Measurements from ENCODE around the gene TMEM213.
"Not testable (repeated sequence)": the region's sequence is repeated elsewhere in the genome, so short reads cannot be mapped to it uniquely, and the experiment has no call there.

The TMEM213 gene

GRCh38 chr7:138798836-138799235, 1.0 kb downstream of the TMEM213 start:
- DNase-seq, result no peak

- DNase-seq, result no peak
Observed at GRCh38 chr7:138799336-138800000, 1.7 kb downstream of the TMEM213 start.

- DNase-seq, result no peak
Observed at GRCh38 chr7:138801256-138801655, 3.5 kb downstream of the TMEM213 start.

- no peak for DNase-seq
Observed at GRCh38 chr7:138802706-138803105, 4.9 kb downstream of the TMEM213 start.

GRCh38 chr7:138804618-138805017, 6.8 kb downstream of the TMEM213 start:
- DNase-seq, result no peak

GRCh38 chr7:138809346-138809745, 11.6 kb downstream of the TMEM213 start:
- no peak for DNase-seq

GRCh38 chr7:138811327-138811726, 13.5 kb downstream of the TMEM213 start:
- not testable (repeated sequence) for DNase-seq

- no peak for DNase-seq
Observed at GRCh38 chr7:138813945-138814344, 16.2 kb downstream of the TMEM213 start.

GRCh38 chr7:138814816-138815332, 17.1 kb downstream of the TMEM213 start:
- no peak for DNase-seq

- no peak for DNase-seq
Observed at GRCh38 chr7:138816650-138817049, 18.9 kb downstream of the TMEM213 start.

- DNase-seq, result no peak
Observed at GRCh38 chr7:138819625-138820024, 21.8 kb downstream of the TMEM213 start.

- DNase-seq, result no peak
Observed at GRCh38 chr7:138821912-138822311, 24.1 kb downstream of the TMEM213 start.

- DNase-seq, result no peak
Observed at GRCh38 chr7:138822867-138823535, 25.2 kb downstream of the TMEM213 start.

- DNase-seq, result no peak
Observed at GRCh38 chr7:138825049-138825721, 27.4 kb downstream of the TMEM213 start.

- no peak for DNase-seq
Observed at GRCh38 chr7:138828302-138828701, 30.5 kb downstream of the TMEM213 start.

GRCh38 chr7:138829335-138829734, 31.5 kb downstream of the TMEM213 start:
- no peak for DNase-seq

- no peak for DNase-seq
Observed at GRCh38 chr7:138832966-138833365, 35.2 kb downstream of the TMEM213 start.

- DNase-seq, result no peak
Observed at GRCh38 chr7:138833596-138833995, 35.8 kb downstream of the TMEM213 start.

- DNase-seq, result peak; percentile 10 to 17
Observed at GRCh38 chr7:138834583-138834982, 36.8 kb downstream of the TMEM213 start.

GRCh38 chr7:138835087-138835486, 37.3 kb downstream of the TMEM213 start:
- no peak for DNase-seq

GRCh38 chr7:138837627-138838026, 39.8 kb downstream of the TMEM213 start:
- no peak for DNase-seq

- DNase-seq, result no peak
Observed at GRCh38 chr7:138838166-138838565, 40.4 kb downstream of the TMEM213 start.

- no peak for DNase-seq
Observed at GRCh38 chr7:138842111-138842510, 44.3 kb downstream of the TMEM213 start.
